ENCODE results near the gene CD180. TPM values are rescaled to one million over a fixed set of nuclear protein-coding genes. Genes with fewer than 3 reads are reported as not detected.

The CD180 gene
- total RNA-seq, 2 donors from 2014 or later = 0.81 to 0.85 TPM

- Histone ChIP-seq H3K9me3 (no peaks in the 10 kb centered on the region), H3K36me3 (no peaks in the 10 kb centered on the region), H3K4me1 (ENCODE audit: control insufficient read depth in 1 of 2, low read depth in 2 of 2) (peaks cover 14 to 23% of the 10 kb centered on the region in 2 donors), H3K4me3 (no peak overlapping the region), H3K27ac (no peak overlapping the region), H3K27me3 (replicated peaks; ENCODE audit: insufficient read depth) (no peaks in the 10 kb centered on the region)
- DNase-seq (ENCODE audit: low spot score) (no peak), ATAC-seq (ENCODE audit: insufficient number of reproducible peaks, low FRiP score, low read depth) (no peak)
- TF ChIP-seq CTCF (IDR thresholded peaks at IDR 0.05) = no peak
These were observed 12.7 kb downstream of the CD180 start for GRCh38 chr5:67183859-67184258.

GRCh38 chr5:67182301-67182790, 14.3 kb downstream of the CD180 start:
- peak overlapping the region; percentile 59 to 74 for H3K27ac ChIP-seq
- H3K27me3 ChIP-seq (replicated peaks; ENCODE audit: insufficient read depth) = no peaks in the 10 kb centered on the region
- DNase-seq (ENCODE audit: low spot score) (peak; percentile 74), ATAC-seq (ENCODE audit: insufficient number of reproducible peaks, low FRiP score, low read depth) (peak; percentile 91)
- H3K36me3 ChIP-seq = no peaks in the 10 kb centered on the region
- TF ChIP-seq CTCF (IDR thresholded peaks at IDR 0.05) = no peak
- peaks cover 14 to 23% of the 10 kb centered on the region in 2 donors for H3K4me1 ChIP-seq (ENCODE audit: control insufficient read depth in 1 of 2, low read depth in 2 of 2)
- peaks cover under 1% of the 10 kb centered on the region for H3K9me3 ChIP-seq
- H3K4me3 ChIP-seq = peak overlapping the region; percentile 28

GRCh38 chr5:67181648-67182221, 14.9 kb downstream of the CD180 start:
- Histone ChIP-seq H3K4me3 (no peak overlapping the region), H3K27me3 (replicated peaks; ENCODE audit: insufficient read depth) (no peaks in the 10 kb centered on the region), H3K27ac (peak overlapping the region; percentile 59 to 74), H3K9me3 (peaks cover 3% of the 10 kb centered on the region), H3K36me3 (no peaks in the 10 kb centered on the region), H3K4me1 (ENCODE audit: control insufficient read depth in 1 of 2, low read depth in 2 of 2) (peaks cover 14 to 23% of the 10 kb centered on the region in 2 donors)
- no peak for TF ChIP-seq CTCF (IDR thresholded peaks at IDR 0.05)
- ATAC-seq (ENCODE audit: insufficient number of reproducible peaks, low FRiP score, low read depth) = no peak
- DNase-seq (ENCODE audit: low spot score) = no peak

GRCh38 chr5:67179697-67180361, 16.8 kb downstream of the CD180 start:
- no peak for TF ChIP-seq CTCF (IDR thresholded peaks at IDR 0.05)
- no peak overlapping the region for H3K27ac ChIP-seq

GRCh38 chr5:67178966-67179365, 17.6 kb downstream of the CD180 start:
- no peak overlapping the region for H3K27ac ChIP-seq
- ATAC-seq (ENCODE audit: insufficient number of reproducible peaks, low FRiP score, low read depth) = no peak
- TF ChIP-seq CTCF (IDR thresholded peaks at IDR 0.05) = no peak

More at GRCh38 chr5:67179697-67180361, 16.8 kb downstream of the CD180 start:
- no peak for ATAC-seq (ENCODE audit: insufficient number of reproducible peaks, low FRiP score, low read depth)
- Histone ChIP-seq H3K36me3 (no peaks in the 10 kb centered on the region), H3K4me3 (no peak overlapping the region), H3K27me3 (replicated peaks; ENCODE audit: insufficient read depth) (no peaks in the 10 kb centered on the region), H3K4me1 (ENCODE audit: control insufficient read depth in 1 of 2, low read depth in 2 of 2) (peaks cover 14 to 23% of the 10 kb centered on the region in 2 donors), H3K9me3 (peaks cover 3% of the 10 kb centered on the region)
- DNase-seq (ENCODE audit: low spot score) = no peak

More at GRCh38 chr5:67178966-67179365, 17.6 kb downstream of the CD180 start:
- H3K36me3 ChIP-seq = no peaks in the 10 kb centered on the region
- DNase-seq (ENCODE audit: low spot score) = no peak
- H3K9me3 ChIP-seq = peaks cover 3% of the 10 kb centered on the region
- H3K27me3 ChIP-seq (replicated peaks; ENCODE audit: insufficient read depth) = no peaks in the 10 kb centered on the region
- peaks cover 14 to 23% of the 10 kb centered on the region in 2 donors for H3K4me1 ChIP-seq (ENCODE audit: control insufficient read depth in 1 of 2, low read depth in 2 of 2)
- H3K4me3 ChIP-seq = no peak overlapping the region

Data from thoracic aorta (tissue), 2 donors.